Activated CD8-positive, alpha-beta memory T cell treated with anti-CD3 and anti-CD28 coated beads for 36 hours (primary cell): ENCODE results near the gene ERC1. TPM values are rescaled to one million over a fixed set of nuclear protein-coding genes. Genes with fewer than 3 reads are reported as not detected.

ENCODE experiments used
- CTCF ChIA-PET: fragments of 350-600 bp; sonication (Branson Sonifier 250); formaldehyde crosslinking; loops from one replicate; lab custom pipeline; 2021; ENCODE audit warnings: antibody characterized with exemption; lab: Charles Lee
- POLR2A ChIA-PET: fragments of 350-600 bp; sonication (Branson Sonifier 250); formaldehyde crosslinking; loops from one replicate; lab custom pipeline; 2021; ENCODE audit warnings: antibody characterized with exemption; lab: Charles Lee
- total RNA-seq, 2 experiments: library from RNA; stranded (reverse); gene quantifications; one replicate each; pipeline ENCODE4 v1.2.3, GENCODE V29; 2021

The ERC1 gene
- total RNA-seq, 2 experiments from 2014 or later, result 24.2 to 25.8 TPM

DNA sequence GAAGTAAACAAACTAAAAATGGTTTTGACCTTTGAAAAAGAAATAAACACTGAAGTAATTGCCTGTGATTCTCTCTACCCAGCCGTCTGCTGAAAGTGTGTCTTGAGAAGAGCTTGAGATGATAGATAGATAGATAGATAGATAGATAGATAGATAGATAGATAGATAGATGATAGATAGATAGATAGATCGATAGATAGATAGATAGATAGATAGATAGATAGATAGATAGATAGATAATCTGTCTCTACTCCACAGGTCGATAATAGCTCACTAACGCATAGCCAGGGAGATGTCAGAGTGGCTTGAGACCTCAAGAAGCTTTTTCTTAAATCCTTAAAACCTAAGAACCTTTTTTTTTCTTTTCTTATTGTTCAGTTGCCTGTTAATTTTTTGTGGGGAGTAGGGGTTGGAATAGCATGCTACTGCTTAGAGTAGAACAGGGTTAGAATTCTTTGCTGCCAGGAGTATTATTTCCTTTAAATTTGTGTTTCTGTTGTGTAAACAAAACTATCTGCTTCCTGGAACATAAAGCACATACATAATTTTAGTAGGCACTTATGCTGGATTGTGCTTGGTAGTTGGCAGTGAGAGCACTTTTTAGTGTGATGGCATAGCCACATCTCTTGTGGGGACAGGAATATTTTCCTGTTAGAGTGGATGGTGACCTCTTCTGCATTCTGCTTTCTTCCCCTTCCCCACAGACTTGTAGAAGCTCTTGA is 433.8 kb downstream of the ERC1 start:
- ChIA-PET POLR2A (interaction anchor here (0.6 kb wide), 1 partner anchor 444 kb away, joined by 3 read pairs; no protein-coding TSS in a partner anchor), CTCF (interaction anchor here (1.4 kb wide), 1 partner anchor 12 kb away, joined by 3 read pairs; no protein-coding TSS in a partner anchor)

DNA sequence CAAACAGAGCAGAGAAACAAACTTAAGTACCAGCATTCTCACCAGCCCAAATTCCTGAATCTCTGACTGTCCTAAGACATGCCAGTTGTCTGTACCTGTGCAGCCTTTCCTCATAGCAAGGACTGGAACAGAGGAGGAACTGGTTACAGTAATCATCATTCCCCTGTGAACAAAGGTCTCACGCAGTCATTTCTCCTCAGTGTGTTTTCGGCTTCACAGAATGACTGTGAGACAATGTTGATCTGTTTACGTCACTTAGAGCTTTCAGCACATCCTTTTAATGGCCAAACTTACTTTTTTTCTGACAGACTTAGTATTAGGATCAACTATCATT is 434.3 kb downstream of the ERC1 start:
- POLR2A ChIA-PET, result interaction anchor here (0.5 to 0.6 kb wide), 2 partner anchors 21 to 444 kb away, joined by 3 read pairs; no protein-coding TSS in a partner anchor
- CTCF ChIA-PET, result interaction anchor here (1.4 kb wide), 1 partner anchor 12 kb away, joined by 3 read pairs; no protein-coding TSS in a partner anchor

DNA sequence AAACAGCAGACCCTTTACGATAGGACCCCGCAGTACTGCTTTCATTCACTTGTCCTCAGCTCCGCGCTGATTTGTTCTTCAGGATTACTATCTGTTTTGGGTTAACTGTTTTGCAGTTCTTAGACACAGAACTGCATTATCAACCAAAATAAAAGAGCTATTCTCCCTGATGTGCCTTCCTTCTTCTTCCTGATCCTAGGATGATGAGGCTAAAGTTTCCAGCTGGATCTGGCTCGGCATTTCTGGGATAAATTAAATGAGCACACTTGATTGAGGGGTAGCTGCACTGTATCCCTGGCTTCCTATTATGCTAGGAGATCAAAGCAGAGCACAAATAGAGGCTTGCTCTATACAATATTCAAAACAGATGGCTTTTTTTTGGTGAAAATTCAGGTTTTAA is 437.6 kb downstream of the ERC1 start:
- ChIA-PET POLR2A (no interaction called here), CTCF (no interaction called here)

DNA sequence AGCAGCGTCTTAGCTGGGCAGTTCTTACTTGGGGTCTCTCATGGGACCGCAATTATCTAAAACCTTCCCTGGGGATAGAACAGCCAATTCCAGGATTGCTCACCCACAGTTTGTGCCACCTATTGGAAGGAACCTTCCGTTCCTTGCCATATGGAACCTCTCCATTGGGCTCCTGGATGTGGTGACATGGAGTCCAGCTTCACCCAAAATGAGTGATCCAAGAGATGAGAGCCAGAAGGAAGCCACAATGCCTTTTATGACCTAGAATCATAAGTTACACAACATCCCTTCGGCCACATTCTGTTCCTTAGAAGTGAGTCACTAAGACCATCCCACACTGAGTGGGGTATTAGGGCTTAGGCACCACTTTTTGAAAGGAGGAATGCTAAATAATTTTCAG is 439.0 kb downstream of the ERC1 start:
- CTCF ChIA-PET, result no interaction called here
- POLR2A ChIA-PET, result no interaction called here

DNA sequence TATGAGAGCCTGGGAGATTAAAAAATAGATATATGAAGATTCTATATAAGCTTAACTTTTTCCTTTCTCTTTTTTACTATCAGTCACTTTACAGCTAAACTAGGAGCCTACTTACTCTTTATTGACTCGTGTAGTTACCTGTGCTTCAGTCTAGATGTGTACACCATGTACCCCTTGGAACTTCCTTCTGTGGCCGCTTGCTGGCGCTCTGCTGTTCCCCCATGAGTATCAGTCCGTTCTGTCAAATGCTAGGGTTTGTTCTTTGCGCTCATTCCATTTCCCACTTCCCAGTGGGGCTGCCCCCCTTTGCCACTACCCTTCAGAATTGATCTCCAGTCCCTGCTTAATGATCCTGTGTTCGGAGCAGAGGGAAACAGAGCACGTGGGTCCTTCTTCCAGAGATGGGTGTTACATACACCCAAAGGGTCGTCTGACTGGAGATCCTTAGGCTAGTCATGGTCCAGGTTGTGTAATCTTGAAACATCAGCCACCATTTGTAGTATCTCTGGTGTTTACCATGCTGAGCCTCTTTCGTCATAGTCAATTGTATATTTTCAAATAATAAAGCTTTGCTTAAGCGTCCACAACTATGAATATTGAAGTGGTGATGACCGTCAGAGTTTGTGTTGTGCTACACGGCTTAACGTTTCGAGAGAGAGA is 443.4 kb downstream of the ERC1 start:
- POLR2A ChIA-PET, result no interaction called here
- CTCF ChIA-PET, result interaction anchor here (0.7 to 1.0 kb wide), 2 partner anchors 317 to 492 kb away, joined by 3 read pairs; no protein-coding TSS in a partner anchor

DNA sequence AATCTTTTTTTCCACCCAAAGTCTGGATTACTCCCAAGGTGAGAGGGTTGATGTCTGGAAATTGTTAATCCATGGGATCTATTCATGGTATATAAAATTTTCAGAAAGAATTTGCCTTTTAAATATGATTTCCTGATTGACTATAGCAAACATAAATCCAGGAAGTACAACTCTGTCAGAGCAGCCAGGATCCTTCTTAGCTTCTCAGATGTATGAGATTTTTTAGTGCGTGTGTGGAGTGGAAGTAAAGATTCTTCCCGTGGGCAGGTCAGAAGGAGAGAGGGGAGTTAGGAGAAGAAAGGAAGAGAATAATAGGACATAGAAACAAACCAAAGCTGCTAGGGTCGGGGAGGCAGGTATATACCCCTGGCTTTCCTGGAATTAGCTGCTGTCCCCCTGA is 444.0 kb downstream of the ERC1 start:
- ChIA-PET POLR2A (no interaction called here), CTCF (no interaction called here)

DNA sequence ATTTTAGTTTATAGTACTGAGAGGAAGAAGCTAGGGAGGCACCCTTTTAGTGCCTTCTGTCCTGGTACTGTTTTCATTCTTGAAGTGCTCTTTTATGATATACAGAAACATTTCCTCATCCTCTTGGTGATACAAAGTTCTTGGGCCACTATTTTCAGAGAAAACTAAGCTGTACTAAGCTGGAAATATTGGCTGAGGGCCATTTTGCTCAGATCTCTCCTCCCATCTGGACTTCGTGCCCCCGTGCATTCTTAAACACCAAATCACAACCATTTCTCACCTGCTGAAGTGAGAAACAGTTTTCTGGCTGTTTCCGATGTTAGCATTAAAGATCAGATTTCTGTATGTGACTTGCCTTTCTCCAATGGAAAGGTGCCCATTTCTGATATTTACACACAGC is 444.4 kb downstream of the ERC1 start:
- POLR2A ChIA-PET, result no interaction called here
- CTCF ChIA-PET, result no interaction called here

DNA sequence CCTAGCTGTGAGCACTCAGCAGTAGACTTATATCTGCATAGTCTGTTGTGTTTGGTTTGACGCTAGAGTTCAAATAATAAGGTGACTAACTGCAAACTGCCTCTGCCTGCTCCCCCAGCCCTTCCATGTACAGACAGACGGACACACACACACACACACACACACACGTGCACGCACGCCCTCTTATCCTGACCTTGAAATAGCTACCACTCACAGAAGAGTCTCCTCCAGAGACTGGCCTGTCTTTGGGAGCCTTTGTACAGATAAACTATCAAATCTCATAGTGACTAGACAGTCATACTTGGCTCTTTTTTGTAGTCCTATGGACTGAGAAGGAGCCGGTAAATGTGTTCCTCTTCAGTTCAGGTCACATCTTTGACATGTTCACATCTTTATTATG is 445.0 kb downstream of the ERC1 start:
- CTCF ChIA-PET, result interaction anchor here (0.6 kb wide), 1 partner anchor 11 kb away, joined by 3 read pairs; no protein-coding TSS in a partner anchor
- POLR2A ChIA-PET, result no interaction called here

DNA sequence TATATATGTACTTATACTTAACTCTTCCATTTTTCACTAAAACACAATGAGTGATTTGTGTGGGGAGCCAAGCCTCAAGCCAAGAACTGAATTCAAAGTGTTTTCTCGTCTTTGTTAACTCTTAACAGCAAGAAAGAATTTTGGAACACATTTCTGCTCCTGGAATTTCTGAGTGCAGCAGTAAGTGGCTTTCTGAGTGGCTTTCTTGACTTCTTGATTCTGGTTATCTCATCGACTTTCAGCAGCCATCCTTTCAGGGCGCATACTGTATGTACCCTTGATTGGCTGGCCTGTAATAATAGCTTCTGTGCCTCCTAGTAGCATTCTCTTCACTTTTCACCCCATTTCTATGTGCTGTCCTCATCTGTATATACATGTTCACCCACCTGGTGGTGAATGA is 446.0 kb downstream of the ERC1 start:
- ChIA-PET CTCF (no interaction called here), POLR2A (no interaction called here)

DNA sequence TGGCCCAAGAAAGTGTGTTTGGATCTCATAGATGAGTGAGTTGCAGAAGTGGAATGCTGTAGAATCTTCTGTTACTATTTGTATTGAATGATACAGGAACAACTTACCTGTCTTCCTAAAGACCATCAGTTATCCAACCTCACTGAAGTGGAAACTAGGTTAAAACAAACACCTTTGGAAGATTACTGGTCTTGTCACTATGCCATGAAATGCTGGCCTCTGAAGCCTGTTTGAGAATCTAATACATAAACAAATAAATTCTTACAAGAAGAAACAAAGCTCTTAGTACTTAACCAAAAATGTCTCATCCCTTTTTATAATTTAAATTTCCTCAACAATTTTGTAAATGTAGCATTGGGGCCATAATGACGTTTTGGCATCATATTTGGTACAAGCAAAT is 448.2 kb downstream of the ERC1 start:
- ChIA-PET CTCF (no interaction called here), POLR2A (no interaction called here)

DNA sequence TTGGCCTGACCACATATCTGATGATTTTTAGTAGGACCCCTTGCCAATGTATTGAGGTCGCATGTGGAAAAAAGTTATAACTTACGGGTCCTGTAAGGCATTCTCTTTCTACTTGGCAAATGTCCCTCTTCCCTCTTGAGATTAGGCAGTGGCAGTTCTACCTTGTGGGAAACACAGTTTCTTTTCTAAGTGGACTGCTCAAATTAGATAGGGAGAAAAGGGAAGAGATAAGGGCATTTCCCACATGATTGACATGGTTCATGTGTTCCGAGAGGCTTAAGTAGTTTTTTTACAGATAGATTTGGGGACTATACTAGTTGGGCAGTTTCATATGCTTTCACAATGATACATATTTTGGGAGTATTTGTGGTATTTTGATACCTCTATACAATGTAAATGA is 448.7 kb downstream of the ERC1 start:
- ChIA-PET CTCF (no interaction called here), POLR2A (no interaction called here)

DNA sequence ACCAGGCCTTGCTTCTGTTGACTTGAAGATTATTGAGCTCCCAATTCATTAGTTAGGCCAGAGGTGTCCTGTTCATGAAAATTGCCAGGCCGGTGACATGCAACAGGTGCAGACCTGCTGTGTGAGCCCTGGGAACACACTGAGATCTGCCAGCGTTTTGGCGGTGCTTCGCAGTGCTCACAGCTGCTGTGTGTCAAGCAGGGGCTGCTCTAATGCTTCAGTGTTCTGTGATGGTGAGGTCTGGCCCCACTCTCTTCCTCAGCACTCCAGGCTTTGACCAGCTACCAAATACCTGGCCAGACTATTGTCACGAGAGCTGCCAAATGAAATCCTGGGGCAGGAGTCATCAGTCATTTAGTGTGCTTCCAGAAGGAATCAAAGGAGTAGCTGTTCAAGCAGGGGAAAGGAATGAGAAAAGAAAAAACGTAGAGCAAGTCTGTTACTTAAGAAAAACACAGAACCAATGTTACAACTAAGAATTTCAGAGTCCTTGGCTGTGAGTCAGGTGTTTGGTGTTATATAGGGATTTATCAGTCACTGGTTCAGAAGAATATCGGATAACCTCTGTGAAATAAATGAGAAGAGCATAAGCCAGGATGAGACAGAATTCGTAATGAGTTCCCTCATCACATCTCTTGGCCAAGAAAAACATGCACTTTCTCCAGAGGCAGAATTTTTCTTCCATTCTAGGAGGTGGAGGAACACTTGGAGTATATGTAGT is 452.6 kb downstream of the ERC1 start:
- ChIA-PET CTCF (no interaction called here), POLR2A (no interaction called here)

DNA sequence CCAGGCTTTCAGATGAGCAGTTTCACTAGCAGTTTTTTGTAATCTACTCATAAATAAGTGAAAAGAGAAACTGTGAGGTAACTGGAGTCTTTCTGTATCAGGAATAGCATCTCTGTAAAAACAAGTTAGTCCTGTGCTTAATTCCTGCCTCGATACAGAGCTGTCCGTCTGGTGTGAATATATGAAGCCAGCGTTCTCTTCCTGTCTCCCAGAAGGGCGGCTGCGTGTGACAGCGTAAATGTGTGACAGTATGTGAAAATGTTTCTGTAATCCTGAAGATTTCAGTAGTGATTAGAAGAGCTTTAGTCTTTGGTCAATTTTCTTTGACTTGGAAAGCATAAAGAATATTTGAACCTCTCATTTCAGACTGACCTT is 453.1 kb downstream of the ERC1 start:
- ChIA-PET CTCF (no interaction called here), POLR2A (no interaction called here)

DNA sequence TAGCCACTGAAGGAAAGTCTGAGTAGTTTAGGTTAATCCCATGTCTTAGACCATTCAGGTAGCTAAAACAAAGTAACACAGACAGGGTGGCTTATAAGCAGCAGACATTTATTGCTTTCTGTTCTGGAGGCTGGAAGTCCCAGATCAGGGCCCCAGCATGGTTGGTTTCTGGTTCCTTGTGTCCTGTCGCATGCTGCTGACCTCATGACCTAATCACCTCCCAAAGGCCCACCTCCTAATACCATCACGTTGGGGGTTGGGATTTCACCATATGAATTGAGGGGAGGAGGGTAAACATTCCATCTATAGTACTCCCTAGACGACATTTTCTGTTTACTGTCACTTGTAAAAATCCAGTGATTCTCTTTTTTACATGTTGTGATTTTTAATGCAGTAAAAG is 454.8 kb downstream of the ERC1 start:
- ChIA-PET CTCF (interaction anchor here (0.7 kb wide), 1 partner anchor 22 kb away, joined by 4 read pairs; no protein-coding TSS in a partner anchor), POLR2A (no interaction called here)

DNA sequence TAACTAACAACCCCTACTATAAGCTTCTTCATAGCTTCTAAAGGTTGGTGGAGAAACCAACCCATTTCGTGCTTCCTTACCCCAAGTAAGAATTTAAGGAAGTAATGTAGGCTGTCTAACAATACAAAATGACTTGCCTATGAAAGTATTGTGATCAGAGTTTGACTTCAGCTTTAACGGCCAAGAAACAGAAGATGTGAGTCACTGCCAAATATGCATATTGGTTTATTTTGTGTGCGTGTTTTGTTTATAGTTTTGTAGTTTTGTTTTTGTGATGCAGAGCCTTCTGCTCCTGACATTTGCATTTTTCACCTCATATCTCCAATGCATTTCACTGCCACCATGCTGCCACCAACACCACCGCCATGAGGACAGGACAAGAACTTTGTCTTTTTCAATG is 457.3 kb downstream of the ERC1 start:
- CTCF ChIA-PET, result no interaction called here
- POLR2A ChIA-PET, result no interaction called here

DNA sequence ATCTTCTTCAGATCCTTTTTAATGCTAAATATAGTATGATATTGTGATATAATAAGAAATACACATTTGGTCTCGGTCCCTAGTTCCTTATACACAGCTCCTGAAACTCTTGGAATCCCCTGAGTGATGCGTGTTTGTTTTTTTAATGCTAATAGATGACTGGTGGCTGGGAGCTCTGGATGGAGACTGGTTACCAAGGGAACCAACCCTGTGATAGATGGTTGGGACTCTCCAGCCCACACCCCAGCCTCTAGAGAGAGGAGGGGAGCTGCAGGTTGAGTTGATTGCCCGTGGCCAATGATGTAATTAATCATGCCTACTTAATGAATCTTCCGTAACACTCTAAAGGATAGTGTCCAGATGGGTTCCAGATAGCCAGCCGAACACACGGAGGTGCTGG is 462.8 kb downstream of the ERC1 start:
- CTCF ChIA-PET, result no interaction called here

DNA sequence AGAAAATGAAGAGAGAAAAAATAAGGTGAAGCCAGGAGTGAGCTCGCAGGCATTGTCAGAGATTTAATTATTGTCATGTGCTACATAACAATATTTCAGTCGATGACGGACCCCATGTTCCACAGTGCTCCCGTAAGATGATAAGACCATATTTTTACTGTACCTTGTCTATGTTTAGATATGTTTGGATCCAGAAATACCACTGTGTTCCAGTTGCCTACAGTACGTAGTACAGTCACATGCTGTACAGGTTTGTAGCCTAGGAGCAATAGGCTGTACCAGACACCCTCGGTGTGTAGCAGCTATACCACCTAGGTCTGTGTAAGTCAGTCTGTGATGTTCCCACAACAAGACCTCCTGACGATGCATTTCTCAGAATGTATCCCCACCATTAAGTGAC is 465.9 kb downstream of the ERC1 start:
- CTCF ChIA-PET, result no interaction called here
- POLR2A ChIA-PET, result no interaction called here

More for the DNA sequence above, 462.8 kb downstream of the ERC1 start:
- POLR2A ChIA-PET, result no interaction called here

DNA sequence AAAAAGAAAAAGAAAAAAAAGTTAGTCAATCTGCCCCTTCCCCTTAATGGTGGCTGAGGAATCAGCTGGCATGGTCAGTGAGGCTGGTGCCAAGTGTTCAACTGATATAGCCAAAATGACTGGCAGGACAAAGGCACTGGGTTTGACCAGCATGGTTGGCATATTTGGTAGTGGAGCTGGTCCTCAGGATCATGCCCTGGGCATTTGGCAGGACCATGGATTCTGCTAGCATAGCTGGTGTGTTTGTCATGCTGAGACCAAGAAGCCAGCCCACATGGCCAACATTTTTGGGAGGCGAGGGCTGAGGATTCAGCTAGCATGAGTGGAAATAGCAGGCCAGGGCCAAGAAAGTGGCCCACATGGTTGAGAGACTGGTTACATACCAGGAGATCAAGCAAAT is 466.9 kb downstream of the ERC1 start:
- ChIA-PET POLR2A (no interaction called here), CTCF (no interaction called here)

DNA sequence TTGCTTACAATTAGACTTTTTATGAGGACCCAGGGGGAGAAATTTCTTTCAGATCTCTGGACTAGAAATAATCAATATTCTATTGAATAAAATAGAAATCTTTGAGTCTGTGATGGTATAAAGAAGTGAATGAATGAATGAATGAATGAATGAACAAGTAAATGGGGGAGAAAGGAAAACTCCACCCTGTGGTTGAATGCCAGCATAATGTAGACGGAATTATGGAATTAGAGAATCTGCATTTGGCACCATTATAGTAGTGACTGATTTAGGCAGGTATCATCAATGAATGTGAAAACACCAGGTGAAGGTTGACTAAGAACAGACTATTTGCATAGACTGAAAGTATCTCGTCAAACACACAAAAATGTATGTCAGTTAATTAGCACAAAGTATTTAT is 468.3 kb downstream of the ERC1 start:
- ChIA-PET POLR2A (no interaction called here), CTCF (no interaction called here)
